Stimulated activated CD8-positive, alpha-beta memory T cell treated with anti-CD3 and anti-CD28 coated beads, Interleukin-7, amount 100 ng/mL, for 24 hours (primary cell): ENCODE measurements around the gene ATP6V0D1.

Experiments used
- DNase-seq: peaks from one replicate; pipeline ENCODE4 v3.0.0-alpha.2; 2020; ENCODE audit warnings: low read depth

ATP6V0D1 gene

DNA sequence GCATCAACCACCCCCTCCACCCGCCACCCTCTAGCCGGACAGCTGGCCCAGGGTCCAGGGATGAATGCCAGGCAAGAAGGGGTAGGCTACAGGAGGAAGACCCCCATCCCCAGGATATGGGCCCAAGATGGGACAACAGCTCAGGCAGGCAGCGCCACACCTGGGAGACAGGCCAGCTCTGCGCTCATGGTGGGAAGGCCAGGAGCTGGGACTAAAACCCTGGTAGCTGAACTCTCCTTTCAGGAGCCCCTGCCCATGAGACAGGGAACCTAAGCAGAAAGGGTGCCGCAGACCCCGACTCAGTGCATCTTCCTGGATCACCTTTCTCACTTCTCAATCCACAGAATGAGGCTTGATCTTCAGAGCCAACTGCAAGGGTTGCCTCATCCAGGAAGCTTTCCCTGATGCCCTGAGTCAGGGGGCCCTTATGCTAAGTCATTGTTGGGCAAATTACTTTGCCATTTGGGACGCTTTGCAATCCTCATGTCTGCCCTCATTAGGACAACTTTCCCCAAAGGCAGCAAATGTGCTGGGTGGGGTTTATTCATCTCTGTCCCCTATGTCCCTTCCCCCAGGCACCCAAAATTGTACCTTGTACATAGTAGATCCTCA lies 73.7 kb downstream of the ATP6V0D1 start:
- DNase-seq: no peak

GRCh38 chr16:67406111-67406971 lies 74.6 kb downstream of the ATP6V0D1 start:
- no peak for DNase-seq

- DNase-seq: no peak
Observed at GRCh38 chr16:67405336-67405735, 75.6 kb downstream of the ATP6V0D1 start.

- DNase-seq: no peak
Observed at GRCh38 chr16:67404740-67405226, 76.2 kb downstream of the ATP6V0D1 start.

GRCh38 chr16:67403976-67404555 lies 76.9 kb downstream of the ATP6V0D1 start:
- no peak for DNase-seq

DNA sequence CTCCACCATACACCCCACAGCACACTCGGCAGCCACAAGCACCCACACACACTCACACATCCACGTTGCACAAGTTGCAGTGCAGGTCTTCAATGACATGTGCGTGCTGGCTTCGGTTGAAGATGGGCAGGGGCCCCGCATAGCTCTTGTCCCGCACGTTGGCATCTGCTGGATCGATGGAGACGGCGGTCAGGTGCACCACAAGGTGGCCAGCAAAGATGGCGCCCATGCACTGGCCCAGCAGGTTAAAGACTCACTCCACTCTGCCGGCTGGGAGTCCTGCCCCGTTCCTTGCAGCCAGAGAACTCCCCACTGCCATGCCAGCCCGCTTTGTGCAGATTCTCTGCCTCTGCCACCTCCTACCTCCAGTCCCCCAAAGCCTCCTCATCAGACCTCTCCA lies 80.1 kb downstream of the ATP6V0D1 start:
- DNase-seq: no peak

DNA sequence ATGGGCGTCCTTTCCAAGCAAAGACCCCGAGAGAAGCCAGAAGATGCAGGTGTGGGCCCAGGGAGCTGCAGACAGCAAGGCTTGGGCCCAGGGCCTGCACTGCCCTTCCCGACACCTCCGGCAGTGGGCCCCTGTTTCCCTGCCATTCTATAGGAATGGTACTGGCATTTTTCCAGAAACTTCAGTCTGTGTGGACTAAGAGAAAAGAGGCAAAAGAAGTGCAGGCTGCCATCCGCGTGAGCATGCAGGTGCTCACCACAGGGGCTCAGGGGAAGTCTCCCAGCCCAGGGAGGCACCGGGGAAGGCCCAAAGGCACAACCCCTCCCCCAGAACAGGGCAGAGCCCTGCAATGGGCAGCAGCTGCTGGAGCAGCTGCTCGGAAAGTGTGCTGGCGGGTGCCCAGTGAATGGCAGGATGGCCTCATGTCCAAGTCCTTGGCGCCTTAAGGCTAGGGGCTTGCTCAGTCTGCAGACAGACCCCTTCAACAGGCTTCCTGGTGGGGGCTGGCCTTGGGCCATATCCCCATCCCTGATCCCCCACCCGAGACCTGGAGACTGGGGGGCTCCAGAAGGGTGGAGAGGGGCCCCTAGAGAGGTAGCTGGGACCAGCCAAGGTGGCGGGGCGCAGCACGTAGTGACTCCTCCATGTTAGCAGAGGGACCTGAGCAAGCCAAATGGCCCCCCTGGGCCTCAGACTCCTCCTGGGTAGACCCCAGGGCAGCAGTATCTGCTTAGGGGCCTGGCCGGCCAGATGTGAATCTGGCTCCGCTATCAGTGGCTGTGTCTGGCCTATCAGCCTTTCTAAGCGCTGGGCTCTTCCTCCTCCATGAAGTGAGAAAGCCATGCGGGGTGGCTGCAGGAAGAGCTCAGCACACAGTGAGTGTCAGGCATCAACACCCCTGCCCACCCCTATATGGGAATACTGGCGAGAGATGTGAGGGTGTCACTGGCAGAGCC lies 80.9 kb downstream of the ATP6V0D1 start:
- no peak for DNase-seq

- no peak for DNase-seq
Observed at GRCh38 chr16:67399218-67399733, 81.7 kb downstream of the ATP6V0D1 start.

- DNase-seq: no peak
Observed at GRCh38 chr16:67398546-67399217, 82.3 kb downstream of the ATP6V0D1 start.

DNA sequence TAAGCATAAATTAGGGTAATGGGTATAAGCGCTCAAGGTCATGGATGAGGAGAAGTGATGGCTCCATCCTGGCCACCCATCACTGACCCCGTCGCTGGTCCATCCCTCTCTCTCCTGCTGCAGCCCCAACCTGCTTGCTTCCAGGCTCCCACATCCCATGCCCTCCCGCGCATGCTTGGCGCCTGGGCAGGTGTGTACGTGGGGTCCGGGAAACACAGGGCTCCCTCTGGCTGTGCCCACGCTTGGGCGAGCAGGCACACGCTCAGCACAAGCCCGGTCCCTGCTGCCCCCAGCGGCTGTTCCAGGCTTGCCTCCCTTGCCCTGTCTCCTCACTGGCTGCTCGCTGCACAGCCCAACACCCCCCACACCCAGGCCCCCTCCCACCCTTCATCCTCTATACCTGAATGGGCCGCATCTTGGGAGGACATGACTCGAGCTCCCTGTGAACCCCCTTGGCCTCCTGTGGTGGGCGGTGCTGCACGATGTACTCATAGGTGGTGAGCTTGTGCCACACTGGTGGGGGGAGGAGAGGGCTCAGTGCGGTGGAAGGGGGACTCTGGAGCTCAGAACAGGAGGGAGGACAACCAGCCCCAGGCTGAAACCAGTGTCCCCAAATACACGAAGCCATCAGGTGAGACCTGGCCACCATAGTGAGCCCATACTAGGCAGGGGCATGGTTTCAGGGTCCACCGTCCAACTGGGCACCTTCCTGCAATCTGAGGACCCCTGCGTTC lies 83.0 kb downstream of the ATP6V0D1 start:
- DNase-seq: no peak

- DNase-seq: no peak
Observed at GRCh38 chr16:67397036-67397801, 83.7 kb downstream of the ATP6V0D1 start.

GRCh38 chr16:67396159-67397035 lies 84.6 kb downstream of the ATP6V0D1 start:
- DNase-seq: no peak

DNA sequence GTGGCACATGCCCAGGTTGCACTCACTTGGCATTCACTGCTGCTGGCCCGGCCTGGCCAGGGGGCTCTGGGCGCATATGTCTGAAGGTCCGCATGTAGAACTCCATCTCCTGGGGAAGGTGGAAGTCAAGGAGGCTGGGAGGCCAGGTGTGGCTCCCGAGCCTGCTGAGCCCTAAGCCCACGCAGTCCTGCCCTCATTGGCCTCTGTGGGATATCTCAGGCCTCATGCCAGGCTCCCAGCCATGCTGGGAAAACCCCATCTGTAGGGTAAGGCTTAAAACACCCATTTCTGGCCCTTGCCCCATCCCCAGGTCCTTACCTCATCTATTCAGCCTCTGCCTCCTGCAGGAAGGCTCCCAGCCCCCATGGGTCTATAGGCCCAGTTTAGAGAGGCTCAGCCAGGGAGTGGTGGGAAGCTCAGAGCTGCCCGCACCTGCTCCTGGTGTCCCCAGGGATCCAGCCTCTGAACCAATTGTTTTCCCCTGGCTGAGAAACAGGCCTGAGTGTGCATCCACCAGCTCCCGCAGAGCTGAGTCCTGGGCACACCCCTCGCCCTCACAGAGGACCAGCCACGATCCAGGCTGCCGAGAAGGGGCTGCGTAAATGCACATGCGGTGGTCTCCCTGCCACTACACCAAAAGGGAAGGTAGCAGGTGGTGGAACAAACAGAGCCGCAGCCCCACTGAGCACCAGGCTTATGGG lies 85.3 kb downstream of the ATP6V0D1 start:
- DNase-seq: no peak

DNA sequence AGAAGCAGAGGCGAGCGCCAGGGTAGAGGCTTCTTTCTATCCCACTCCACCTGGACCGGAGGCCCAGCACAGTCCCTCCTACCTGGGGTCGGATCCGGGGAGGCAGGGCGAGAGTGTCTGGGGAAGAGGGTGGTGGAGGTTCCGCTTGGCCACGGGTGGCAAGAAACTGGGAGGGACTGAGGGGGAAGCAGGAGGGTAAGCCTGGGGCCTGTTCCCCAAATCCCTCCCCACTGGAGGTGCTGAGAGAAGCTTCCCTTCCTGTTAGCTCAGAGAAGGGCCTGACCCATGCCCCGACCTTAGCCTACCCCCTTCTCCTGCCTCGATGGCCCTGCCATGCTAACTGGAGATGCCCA lies 85.9 kb downstream of the ATP6V0D1 start:
- no peak for DNase-seq

- no peak for DNase-seq
Observed at GRCh38 chr16:67394155-67395104, 86.5 kb downstream of the ATP6V0D1 start.

DNA sequence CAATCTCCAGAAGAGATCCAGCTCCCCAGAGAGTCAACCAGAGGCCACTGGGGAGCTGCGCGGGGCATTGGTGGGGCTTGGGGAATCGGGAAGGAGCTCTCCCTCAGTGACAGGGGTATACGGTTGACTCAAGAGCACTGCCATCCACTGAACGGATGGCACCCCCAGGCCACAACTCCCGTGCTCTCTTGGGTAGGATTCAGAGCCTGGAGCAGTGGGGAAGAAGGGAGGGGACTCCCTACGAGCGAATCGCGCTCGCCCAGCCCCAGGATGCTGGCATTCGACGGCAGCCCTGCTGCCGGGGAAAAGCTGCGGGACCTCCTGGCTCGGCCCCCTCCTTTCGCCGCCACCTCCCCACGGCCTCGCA lies 87.2 kb downstream of the ATP6V0D1 start:
- DNase-seq: no peak
